Neural cell (in vitro differentiated cells): ENCODE data around the gene AGO3. TPM values are rescaled to one million over a fixed set of nuclear protein-coding genes. Genes with fewer than 3 reads are reported as not detected.

Experiments
- H2AFZ ChIP-seq: fragments of 200-600, 300-800 bp; sonication (generic), shearing (Covaris generic); 2 replicates; pipeline ENCODE4 v1.6.0; 2014; ENCODE audit warnings: low read depth, mild to moderate bottlenecking, antibody characterized with exemption, low read length, moderate library complexity
- H3F3A ChIP-seq: fragments of 200-600 bp; shearing (Covaris generic); 2 replicates; pipeline ENCODE4 v1.6.1; 2016; ENCODE audit warnings: mild to moderate bottlenecking, moderate library complexity, mixed read lengths, antibody characterized with exemption, low read length; ENCODE audit not compliant: insufficient read depth, poor library complexity, severe bottlenecking
- H3K27ac ChIP-seq: fragments of 200-600, 300-800 bp; sonication (generic), shearing (Covaris generic); 2 replicates; pipeline ENCODE4 v1.5.1; 2014; ENCODE audit warnings: mild to moderate bottlenecking, low read length, moderate library complexity
- H3K27me3 ChIP-seq: fragments of 300-800, 200-600 bp; sonication (generic), shearing (Covaris generic); 2 replicates; pipeline ENCODE4 v1.6.0; 2014; ENCODE audit warnings: mild to moderate bottlenecking, low read depth, low read length, moderate library complexity; ENCODE audit not compliant: insufficient read depth
- H3K36me3 ChIP-seq: fragments of 300-800, 200-600 bp; sonication (generic), shearing (Covaris generic); 2 replicates; pipeline ENCODE4 v1.5.1; 2014; ENCODE audit warnings: mild to moderate bottlenecking, antibody characterized with exemption, low read length, moderate library complexity; ENCODE audit not compliant: insufficient read depth
- H3K4me2 ChIP-seq: fragments of 300-800, 200-600 bp; sonication (generic), shearing (Covaris generic); 2 replicates; pipeline ENCODE4 v1.6.0; 2014; ENCODE audit warnings: mild to moderate bottlenecking, low read length
- H3K4me3 ChIP-seq: fragments of 300-800, 200-600 bp; sonication (generic), shearing (Covaris generic); 2 replicates; pipeline ENCODE4 v1.5.1; 2014; ENCODE audit warnings: mild to moderate bottlenecking, low read length, moderate library complexity
- H3K79me2 ChIP-seq: fragments of 200-600 bp; shearing (Covaris generic); replicated peaks from 2 replicates; pipeline ENCODE4 v1.6.0; 2014; ENCODE audit warnings: mild to moderate bottlenecking, low read length, moderate library complexity; ENCODE audit not compliant: insufficient read depth
- H3K9ac ChIP-seq: fragments of 300-800, 200-600 bp; sonication (generic), shearing (Covaris generic); 2 replicates; pipeline ENCODE4 v1.6.1; 2016; ENCODE audit warnings: mild to moderate bottlenecking, low read length, mixed read lengths
- H3K9me2 ChIP-seq: fragments of 200-600 bp; shearing (Covaris generic); 2 replicates; pipeline ENCODE4 v1.6.1; 2016; ENCODE audit warnings: mild to moderate bottlenecking, low read length, mixed read lengths; ENCODE audit not compliant: insufficient read depth
- H3K9me3 ChIP-seq: fragments of 200-600, 300-800 bp; sonication (generic), shearing (Covaris generic); 2 replicates; pipeline ENCODE4 v1.6.1; 2016; ENCODE audit warnings: mild to moderate bottlenecking, mixed run types, low read length, moderate library complexity, mixed read lengths
- H4K20me1 ChIP-seq: fragments of 200-600 bp; shearing (Covaris generic); 2 replicates; pipeline ENCODE4 v1.6.1; 2016; ENCODE audit warnings: mild to moderate bottlenecking, mixed run types; ENCODE audit not compliant: insufficient read depth
- EP300 ChIP-seq: fragments of 450-650 bp; conservative IDR thresholded peaks from 2 replicates; pipeline ENCODE4 v1.6.1; 2014; ENCODE audit warnings: antibody characterized with exemption, mild to moderate bottlenecking, moderate library complexity; ENCODE audit not compliant: poor library complexity, severe bottlenecking
- EZH2 ChIP-seq: fragments of 200-600, 300-800 bp; shearing (Covaris generic), sonication (generic); IDR thresholded peaks from 2 replicates; pipeline ENCODE4 v1.6.1; 2014; ENCODE audit warnings: antibody characterized with exemption, low read length, borderline replicate concordance, mild to moderate bottlenecking; ENCODE audit not compliant: insufficient read depth, poor library complexity, severe bottlenecking
- MXI1 ChIP-seq: fragments of 450-650 bp; conservative IDR thresholded peaks from 2 replicates; pipeline ENCODE4 v1.6.1; 2014; ENCODE audit warnings: antibody characterized with exemption, mild to moderate bottlenecking; ENCODE audit not compliant: poor library complexity, severe bottlenecking
- POLR2AphosphoS5 ChIP-seq: IDR thresholded peaks from 2 replicates; pipeline ENCODE4 v1.6.1; 2012
- RAD21 ChIP-seq: fragments of 450-650 bp; conservative IDR thresholded peaks from 2 replicates; pipeline ENCODE4 v1.6.1; 2014; ENCODE audit warnings: antibody characterized with exemption, mild to moderate bottlenecking, moderate library complexity
- SMC3 ChIP-seq: fragments of 450-650 bp; conservative IDR thresholded peaks from 2 replicates; pipeline ENCODE4 v1.6.1; 2014; ENCODE audit warnings: antibody characterized with exemption, mild to moderate bottlenecking, moderate library complexity; ENCODE audit not compliant: poor library complexity
- TAF1 ChIP-seq: IDR thresholded peaks from 2 replicates; pipeline ENCODE4 v1.6.1; 2012; ENCODE audit warnings: low read depth
- polyA plus RNA-seq: library from polyadenylated mRNA; depleted of rRNA; stranded (reverse); fragments of >200 nt; gene quantifications from 2 replicates; pipeline ENCODE4 v1.2.3, GENCODE V29; 2014
- TF ChIP-seq, protein P1 (sequence below): fragments of 450-650 bp; IDR thresholded peaks from 2 replicates; pipeline ENCODE4 v1.5.1; 2014; ENCODE audit warnings: antibody characterized with exemption, mild to moderate bottlenecking, moderate library complexity; ENCODE audit not compliant: poor library complexity, severe bottlenecking
- TF ChIP-seq, protein P2 (sequence below): IDR thresholded peaks from 2 replicates; pipeline ENCODE4 v1.6.1; 2012; ENCODE audit warnings: borderline replicate concordance

Gene AGO3
- polyA plus RNA-seq, 1 donor from 2014 or later = 9.4 TPM

DNA sequence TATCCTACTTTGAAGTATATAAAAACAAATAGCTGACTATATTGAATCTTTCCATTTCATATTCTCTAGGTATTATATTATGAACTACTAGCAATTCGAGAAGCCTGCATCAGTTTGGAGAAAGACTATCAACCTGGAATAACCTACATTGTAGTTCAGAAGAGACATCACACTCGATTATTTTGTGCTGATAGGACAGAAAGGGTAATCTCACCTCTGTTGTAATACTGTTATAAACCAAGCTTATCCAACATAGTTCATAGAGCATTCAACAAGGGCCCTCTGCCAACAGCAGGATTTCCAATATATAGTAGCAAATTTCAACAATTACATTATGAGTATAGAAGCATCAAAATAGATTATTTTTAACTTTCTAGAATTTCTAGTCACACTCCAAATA lies 109.3 kb downstream of the AGO3 start:
- H3F3A ChIP-seq = no peaks in the 10 kb centered on the region
- no peaks in the 10 kb centered on the region for H3K27me3 ChIP-seq
- no peak overlapping the region for H2AFZ ChIP-seq
- H3K27ac ChIP-seq = no peak overlapping the region
- no peaks in the 10 kb centered on the region for H4K20me1 ChIP-seq
- no peak overlapping the region for H3K9ac ChIP-seq
- H3K9me2 ChIP-seq = no peaks in the 10 kb centered on the region
- H3K4me3 ChIP-seq = no peak overlapping the region
- no peak overlapping the region for H3K4me2 ChIP-seq
- no peak for TF ChIP-seq MXI1
- H3K36me3 ChIP-seq = peaks cover 1% of the 10 kb centered on the region
- no peaks in the 10 kb centered on the region for H3K9me3 ChIP-seq
- no peaks in the 10 kb centered on the region for H3K79me2 ChIP-seq

DNA sequence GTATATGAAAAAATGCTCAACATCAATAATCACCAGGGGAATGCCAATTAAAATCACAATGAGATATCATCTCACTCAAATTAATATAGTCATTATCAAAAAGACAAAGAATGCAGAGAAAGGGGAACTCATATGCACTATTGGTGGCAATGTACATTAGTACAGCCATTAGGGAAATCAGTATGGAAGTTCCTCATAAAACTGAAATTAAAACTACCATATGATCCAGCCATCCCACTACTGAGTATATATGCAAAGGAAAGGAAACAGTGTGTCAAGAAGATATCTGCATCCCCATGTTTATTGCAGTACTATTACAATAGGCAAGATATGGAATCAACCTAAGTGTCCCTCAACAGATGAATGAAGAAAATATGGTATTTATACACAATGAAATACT lies 120.9 kb downstream of the AGO3 start:
- Histone ChIP-seq H2AFZ (no peak overlapping the region), H3K27ac (no peak overlapping the region), H3K4me2 (no peak overlapping the region), H3K9me3 (no peaks in the 10 kb centered on the region), H3K9ac (no peak overlapping the region), H4K20me1 (no peaks in the 10 kb centered on the region), H3K4me3 (no peak overlapping the region), H3K27me3 (no peaks in the 10 kb centered on the region), H3K9me2 (no peaks in the 10 kb centered on the region), H3K36me3 (peaks cover 15% of the 10 kb centered on the region), H3F3A (no peaks in the 10 kb centered on the region), H3K79me2 (no peaks in the 10 kb centered on the region)
- TF ChIP-seq SMC3 (no peak), RAD21 (no peak)

DNA sequence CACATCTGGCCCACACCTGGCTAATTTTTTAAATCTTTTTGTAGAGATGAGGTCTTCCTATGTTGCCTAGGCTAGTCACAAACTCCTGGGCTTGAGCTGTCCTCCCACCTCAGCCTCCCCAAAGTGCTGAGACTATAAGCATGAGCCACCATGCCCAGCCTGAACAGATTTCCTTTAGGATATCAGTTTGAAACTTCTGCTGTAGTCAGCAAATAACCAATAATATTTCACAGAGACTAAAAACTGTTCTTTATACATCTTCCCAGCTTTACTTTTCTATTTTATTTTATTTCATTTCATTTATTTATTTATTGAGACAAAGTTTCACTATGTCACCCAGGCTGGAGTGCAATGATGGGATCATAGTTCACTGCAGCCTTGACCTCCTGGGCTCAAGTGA lies 123.1 kb downstream of the AGO3 start:
- no peaks in the 10 kb centered on the region for H3K9me3 ChIP-seq
- H3K27ac ChIP-seq = no peak overlapping the region
- no peaks in the 10 kb centered on the region for H3K27me3 ChIP-seq
- H2AFZ ChIP-seq = no peak overlapping the region
- H4K20me1 ChIP-seq = no peaks in the 10 kb centered on the region
- H3K4me2 ChIP-seq = no peak overlapping the region
- no peak overlapping the region for H3K4me3 ChIP-seq
- H3K9me2 ChIP-seq = no peaks in the 10 kb centered on the region
- H3F3A ChIP-seq = no peaks in the 10 kb centered on the region
- TF ChIP-seq, protein P1, sequence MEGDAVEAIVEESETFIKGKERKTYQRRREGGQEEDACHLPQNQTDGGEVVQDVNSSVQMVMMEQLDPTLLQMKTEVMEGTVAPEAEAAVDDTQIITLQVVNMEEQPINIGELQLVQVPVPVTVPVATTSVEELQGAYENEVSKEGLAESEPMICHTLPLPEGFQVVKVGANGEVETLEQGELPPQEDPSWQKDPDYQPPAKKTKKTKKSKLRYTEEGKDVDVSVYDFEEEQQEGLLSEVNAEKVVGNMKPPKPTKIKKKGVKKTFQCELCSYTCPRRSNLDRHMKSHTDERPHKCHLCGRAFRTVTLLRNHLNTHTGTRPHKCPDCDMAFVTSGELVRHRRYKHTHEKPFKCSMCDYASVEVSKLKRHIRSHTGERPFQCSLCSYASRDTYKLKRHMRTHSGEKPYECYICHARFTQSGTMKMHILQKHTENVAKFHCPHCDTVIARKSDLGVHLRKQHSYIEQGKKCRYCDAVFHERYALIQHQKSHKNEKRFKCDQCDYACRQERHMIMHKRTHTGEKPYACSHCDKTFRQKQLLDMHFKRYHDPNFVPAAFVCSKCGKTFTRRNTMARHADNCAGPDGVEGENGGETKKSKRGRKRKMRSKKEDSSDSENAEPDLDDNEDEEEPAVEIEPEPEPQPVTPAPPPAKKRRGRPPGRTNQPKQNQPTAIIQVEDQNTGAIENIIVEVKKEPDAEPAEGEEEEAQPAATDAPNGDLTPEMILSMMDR = no peak
- TF ChIP-seq EZH2 (no peak), RAD21 (no peak), POLR2AphosphoS5 (no peak), TAF1 (no peak), MXI1 (no peak), EP300 (no peak), SMC3 (no peak)
- TF ChIP-seq, protein P2, sequence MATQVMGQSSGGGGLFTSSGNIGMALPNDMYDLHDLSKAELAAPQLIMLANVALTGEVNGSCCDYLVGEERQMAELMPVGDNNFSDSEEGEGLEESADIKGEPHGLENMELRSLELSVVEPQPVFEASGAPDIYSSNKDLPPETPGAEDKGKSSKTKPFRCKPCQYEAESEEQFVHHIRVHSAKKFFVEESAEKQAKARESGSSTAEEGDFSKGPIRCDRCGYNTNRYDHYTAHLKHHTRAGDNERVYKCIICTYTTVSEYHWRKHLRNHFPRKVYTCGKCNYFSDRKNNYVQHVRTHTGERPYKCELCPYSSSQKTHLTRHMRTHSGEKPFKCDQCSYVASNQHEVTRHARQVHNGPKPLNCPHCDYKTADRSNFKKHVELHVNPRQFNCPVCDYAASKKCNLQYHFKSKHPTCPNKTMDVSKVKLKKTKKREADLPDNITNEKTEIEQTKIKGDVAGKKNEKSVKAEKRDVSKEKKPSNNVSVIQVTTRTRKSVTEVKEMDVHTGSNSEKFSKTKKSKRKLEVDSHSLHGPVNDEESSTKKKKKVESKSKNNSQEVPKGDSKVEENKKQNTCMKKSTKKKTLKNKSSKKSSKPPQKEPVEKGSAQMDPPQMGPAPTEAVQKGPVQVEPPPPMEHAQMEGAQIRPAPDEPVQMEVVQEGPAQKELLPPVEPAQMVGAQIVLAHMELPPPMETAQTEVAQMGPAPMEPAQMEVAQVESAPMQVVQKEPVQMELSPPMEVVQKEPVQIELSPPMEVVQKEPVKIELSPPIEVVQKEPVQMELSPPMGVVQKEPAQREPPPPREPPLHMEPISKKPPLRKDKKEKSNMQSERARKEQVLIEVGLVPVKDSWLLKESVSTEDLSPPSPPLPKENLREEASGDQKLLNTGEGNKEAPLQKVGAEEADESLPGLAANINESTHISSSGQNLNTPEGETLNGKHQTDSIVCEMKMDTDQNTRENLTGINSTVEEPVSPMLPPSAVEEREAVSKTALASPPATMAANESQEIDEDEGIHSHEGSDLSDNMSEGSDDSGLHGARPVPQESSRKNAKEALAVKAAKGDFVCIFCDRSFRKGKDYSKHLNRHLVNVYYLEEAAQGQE = no peak
- H3K79me2 ChIP-seq = no peaks in the 10 kb centered on the region
- H3K9ac ChIP-seq = no peak overlapping the region
- H3K36me3 ChIP-seq = peaks cover 4% of the 10 kb centered on the region
